OCI-LY7 (cell line): ENCODE measurements around the gene UNC5B. TPM values are rescaled to one million over a fixed set of nuclear protein-coding genes. Genes with fewer than 3 reads are reported as not detected.

Source experiments
- BruUV-seq: library from RNA; stranded (reverse); fragments of 400-500 nt; replicated peaks from 2 replicates; lab custom pipeline; 2021; lab: Mats Ljungman, UMichigan
- CTCF ChIA-PET: fragments of 300-600 bp; sonication (Branson Sonifier 250); formaldehyde crosslinking; loops from one replicate; lab custom pipeline; 2022; ENCODE audit warnings: antibody characterized with exemption; ENCODE audit not compliant: unreplicated experiment; lab: Charles Lee
- POLR2A ChIA-PET: fragments of 300-600 bp; sonication (Branson Sonifier 250); formaldehyde crosslinking; loops from one replicate; lab custom pipeline; 2022; ENCODE audit warnings: antibody characterized with exemption; lab: Charles Lee
- DNase-seq: peaks from one replicate; pipeline ENCODE4 v3.0.0-alpha.2; 2015; ENCODE audit warnings: low spot score
- H2AFZ ChIP-seq: fragments of 200-600 bp; sonication (generic), shearing (Covaris generic); 2 replicates; pipeline ENCODE4 v1.6.1; 2014; ENCODE audit warnings: mild to moderate bottlenecking, antibody characterized with exemption, low read length, moderate library complexity
- H3K27ac ChIP-seq: fragments of 200-600 bp; sonication (generic); 2 replicates; pipeline ENCODE4 v1.5.1; 2014; ENCODE audit warnings: mixed run types, low read depth, mild to moderate bottlenecking, moderate library complexity, low read length, inconsistent platforms; ENCODE audit not compliant: poor library complexity, severe bottlenecking
- H3K36me3 ChIP-seq: fragments of 200-600 bp; sonication (generic); 2 replicates; pipeline ENCODE4 v1.6.1; 2014; ENCODE audit warnings: mild to moderate bottlenecking, antibody characterized with exemption, low read length, moderate library complexity, mixed read lengths; ENCODE audit not compliant: insufficient read depth
- H3K4me1 ChIP-seq: fragments of 200-600 bp; sonication (generic); 2 replicates; pipeline ENCODE4 v1.5.1; 2014; ENCODE audit warnings: mild to moderate bottlenecking, low read length; ENCODE audit not compliant: insufficient read depth, poor library complexity, severe bottlenecking
- H3K4me2 ChIP-seq: fragments of 200-600 bp; sonication (generic); 2 replicates; pipeline ENCODE4 v1.6.1; 2014; ENCODE audit warnings: mild to moderate bottlenecking, low read length
- H3K4me3 ChIP-seq: fragments of 200-600 bp; sonication (generic); 2 replicates; pipeline ENCODE4 v1.5.1; 2014; ENCODE audit warnings: mild to moderate bottlenecking, low read depth, low read length; ENCODE audit not compliant: poor library complexity, severe bottlenecking
- H3K79me2 ChIP-seq: fragments of 200-600 bp; sonication (generic); 2 replicates; pipeline ENCODE4 v1.6.1; 2016; ENCODE audit warnings: low read depth, mild to moderate bottlenecking, low read length, moderate library complexity, mixed read lengths; ENCODE audit not compliant: insufficient read depth
- H3K9me2 ChIP-seq: fragments of 200-600 bp; sonication (generic); 2 replicates; pipeline ENCODE4 v1.6.1; 2016; ENCODE audit warnings: mild to moderate bottlenecking, low read length, mixed read lengths; ENCODE audit not compliant: insufficient read depth
- H3K9me3 ChIP-seq: fragments of 200-600 bp; sonication (generic); 2 replicates; pipeline ENCODE4 v1.6.1; 2014; ENCODE audit warnings: mild to moderate bottlenecking, mixed run types, low read length, mixed read lengths
- H4K20me1 ChIP-seq: fragments of 200-600 bp; sonication (generic); 2 replicates; pipeline ENCODE4 v1.6.1; 2014; ENCODE audit warnings: mild to moderate bottlenecking, antibody characterized with exemption, low read length, moderate library complexity, mixed read lengths; ENCODE audit not compliant: insufficient read depth
- CTCF ChIP-seq: fragments of 200-600 bp; sonication (generic); conservative IDR thresholded peaks from 2 replicates; pipeline ENCODE4 v1.5.1; 2014; ENCODE audit warnings: mild to moderate bottlenecking, antibody characterized with exemption, low read length, moderate library complexity, mixed read lengths
- EZH2phosphoT487 ChIP-seq: fragments of 200-600 bp; sonication (generic); IDR thresholded peaks from 2 replicates; pipeline ENCODE4 v1.6.1; 2018; ENCODE audit warnings: low read depth, borderline replicate concordance, mild to moderate bottlenecking, mixed run types, antibody characterized with exemption, low read length, moderate library complexity, mixed read lengths
- intact Hi-C: fragments of 100-400 bp; cut with micrococcal nuclease; formaldehyde crosslinking; loops from one replicate; pipeline ENCODE4 v1.10.0; 2022; ENCODE audit not compliant: unreplicated experiment
- total RNA-seq, 2 experiments: library from RNA; depleted of rRNA in 1 of 2; stranded (reverse); fragments of >200 nt in 1 of 2; shearing (Covaris generic) in 1 of 2; gene quantifications; 2 replicates each; pipeline ENCODE4 v1.2.3, GENCODE V29; 2014 to 2022

UNC5B gene
- total RNA-seq, 2 experiments from 2014 or later = not detected

GRCh38 chr10:71244431-71245419, 32.4 kb downstream of the UNC5B start:
- no peaks in the 10 kb centered on the region for H3K9me2 ChIP-seq
- ChIA-PET CTCF (no interaction called here), POLR2A (no interaction called here)
- no peak overlapping the region for H3K4me2 ChIP-seq
- H3K4me1 ChIP-seq = peaks cover 3% of the 10 kb centered on the region
- TF ChIP-seq CTCF = no peak
- no peak for TF ChIP-seq EZH2phosphoT487
- H3K9me3 ChIP-seq = no peaks in the 10 kb centered on the region
- H3K79me2 ChIP-seq = no peaks in the 10 kb centered on the region
- intact Hi-C loops = no loop called here
- no peaks in the 10 kb centered on the region for H3K36me3 ChIP-seq
- BruUV-seq = no TSS peak
- DNase-seq = no peak
- H2AFZ ChIP-seq = no peak overlapping the region
- no peak overlapping the region for H3K27ac ChIP-seq
- no peak overlapping the region for H3K4me3 ChIP-seq
- H4K20me1 ChIP-seq = no peaks in the 10 kb centered on the region

GRCh38 chr10:71245420-71246325, 33.3 kb downstream of the UNC5B start:
- Histone ChIP-seq H3K9me3 (no peaks in the 10 kb centered on the region), H4K20me1 (no peaks in the 10 kb centered on the region), H3K27ac (no peak overlapping the region), H3K4me2 (no peak overlapping the region), H3K9me2 (no peaks in the 10 kb centered on the region), H3K79me2 (no peaks in the 10 kb centered on the region), H3K4me1 (peaks cover under 1% of the 10 kb centered on the region), H2AFZ (no peak overlapping the region), H3K4me3 (no peak overlapping the region), H3K36me3 (no peaks in the 10 kb centered on the region)
- TF ChIP-seq CTCF (no peak), EZH2phosphoT487 (no peak)
- BruUV-seq = no TSS peak
- intact Hi-C loops = no loop called here
- ChIA-PET POLR2A (no interaction called here), CTCF (no interaction called here)
- DNase-seq = no peak
